HepG2 (cell line): ENCODE measurements around the gene TMED5. TPM values are rescaled to one million over a fixed set of nuclear protein-coding genes. Genes with fewer than 3 reads are reported as not detected.

Source experiments
- ARID4A ChIP-seq: sonication (generic); formaldehyde crosslinking; IDR thresholded peaks from 2 replicates; pipeline ENCODE4 v1.5.0; 2020; ENCODE audit warnings: mild to moderate bottlenecking, missing genetic modification reagents, borderline replicate concordance
- ATRX ChIP-seq: sonication (generic); formaldehyde crosslinking; IDR thresholded peaks from 2 replicates; pipeline ENCODE4 v1.4.0; 2020; ENCODE audit warnings: missing genetic modification reagents, borderline replicate concordance
- DPF2 ChIP-seq: sonication (generic); formaldehyde crosslinking; IDR thresholded peaks from 2 replicates; pipeline ENCODE4 v1.4.0; 2020; ENCODE audit warnings: mild to moderate bottlenecking, low read depth, missing genetic modification reagents, borderline replicate concordance
- GMEB1 ChIP-seq: sonication (generic); formaldehyde crosslinking; IDR thresholded peaks from 2 replicates; pipeline ENCODE4 v1.5.1; 2020; ENCODE audit warnings: missing genetic modification reagents, mild to moderate bottlenecking, borderline replicate concordance
- HNF1A ChIP-seq, 2 experiments: sonication (generic) in 1 of 2; formaldehyde crosslinking in 1 of 2; IDR thresholded peaks; 2 replicates each; pipeline versions ENCODE4 v1.4.0 to v1.6.1; 2016 to 2020; ENCODE audit warnings: borderline replicate concordance in 1 of 2, low read depth in 1 of 2, mild to moderate bottlenecking in 1 of 2, missing genetic modification reagents in 1 of 2
- MEIS1 ChIP-seq: sonication (generic); formaldehyde crosslinking; IDR thresholded peaks from 2 replicates; pipeline ENCODE4 v1.9.0; 2021; ENCODE audit warnings: mild to moderate bottlenecking, missing genetic modification reagents, moderate library complexity, borderline replicate concordance
- MXI1 ChIP-seq: IDR thresholded peaks from 3 replicates; pipeline ENCODE4 v1.6.1; 2012; ENCODE audit warnings: low read depth, low read length, inconsistent platforms, borderline replicate concordance
- MZF1 ChIP-seq: sonication (generic); formaldehyde crosslinking; IDR thresholded peaks from 2 replicates; pipeline ENCODE4 v1.8.1; 2023; ENCODE audit warnings: mild to moderate bottlenecking, missing genetic modification reagents, borderline replicate concordance
- RBM39 ChIP-seq: fragments of 200-400 bp; formaldehyde crosslinking; IDR thresholded peaks from one replicate; pipeline ENCODE4 v1.6.1; 2018; ENCODE audit warnings: antibody characterized with exemption, mild to moderate bottlenecking, low read depth, low read length; ENCODE audit not compliant: poor library complexity, severe bottlenecking
- RXRB ChIP-seq: IDR thresholded peaks from 2 replicates; pipeline ENCODE4 v1.6.1; 2016; ENCODE audit warnings: borderline replicate concordance, missing genetic modification reagents, missing compliant biosample characterization
- TBX2 ChIP-seq: sonication (generic); formaldehyde crosslinking; IDR thresholded peaks from 2 replicates; pipeline ENCODE4 v1.5.0; 2020; ENCODE audit warnings: missing genetic modification reagents, mild to moderate bottlenecking, borderline replicate concordance
- ZBTB7A ChIP-seq: sonication (generic); formaldehyde crosslinking; IDR thresholded peaks from 2 replicates; pipeline ENCODE4 v1.8.0; 2022; ENCODE audit warnings: mild to moderate bottlenecking, missing genetic modification reagents
- ZC3H13 ChIP-seq: sonication (generic); formaldehyde crosslinking; IDR thresholded peaks from 2 replicates; pipeline ENCODE4 v1.8.1; 2023; ENCODE audit warnings: mild to moderate bottlenecking, missing genetic modification reagents, moderate library complexity
- ZNF326 ChIP-seq: sonication (generic); formaldehyde crosslinking; IDR thresholded peaks from 2 replicates; pipeline ENCODE4 v1.4.0; 2020; ENCODE audit warnings: missing genetic modification reagents, borderline replicate concordance
- ZSCAN21 ChIP-seq: sonication (generic); formaldehyde crosslinking; IDR thresholded peaks from 2 replicates; pipeline ENCODE4 v1.8.0; 2022; ENCODE audit warnings: mild to moderate bottlenecking, missing genetic modification reagents, moderate library complexity, borderline replicate concordance
- polyA plus RNA-seq, 8 experiments: library from polyadenylated mRNA; depleted of rRNA in 3 of 8; stranded (reverse) in 7 of 8; unstranded in 1 of 8; fragments of >200 nt; fragmentation: Illumina TruSeq in 4 of 8; extraction: Trizol in 4 of 8; gene quantifications; 2 replicates each; pipeline versions ENCODE4 v1.2.1 to v1.2.3, GENCODE V29; 2011 to 2016; ENCODE audit warnings: low read depth in 4 of 8, missing spikeins in 1 of 8, mixed read lengths in 1 of 8; ENCODE audit not compliant: insufficient read depth in 1 of 8
- total RNA-seq, 5 experiments: library from RNA; depleted of rRNA; stranded (reverse); fragments of >200 nt; fragmentation: Illumina TruSeq; extraction: Trizol; gene quantifications; 2 replicates each; pipeline ENCODE4 v1.2.3, GENCODE V29; 2016; ENCODE audit warnings: low read depth in 1 of 5

TMED5 gene
- total and polyA plus RNA-seq, 2 of the 13 experiments (the other 11 are each of a cell fraction or from before 2014, with no cell fraction given), result 58.1 to 99.0 TPM

- TF ChIP-seq HNF1A (IDR thresholded peaks at IDR 0.05; ENCODE audit: low read depth), result no peak
- no peak for TF ChIP-seq HNF1A (CRISPR knock-in tag; IDR thresholded peaks at IDR 0.05; ENCODE audit: borderline replicate concordance)
- TF ChIP-seq MEIS1 (CRISPR knock-in tag), result no peak
- TF ChIP-seq ZC3H13 (CRISPR knock-in tag), result 0 out of 2 replicates have a peak, but pooled peaks have one; percentile 45
- TF ChIP-seq ATRX, result no peak
- TF ChIP-seq ARID4A (CRISPR knock-in tag), result peak; percentile 99
- 0 out of 2 replicates have a peak, but pooled peaks have one; percentile 26 for TF ChIP-seq ZBTB7A (CRISPR knock-in tag)
- TF ChIP-seq MXI1, result peak; percentile 97; the same call in 2 of the 3 replicates
- peak; percentile 0; the same call in 1 of the 2 replicates for TF ChIP-seq RXRB (CRISPR knock-in tag)
- TF ChIP-seq DPF2 (CRISPR knock-in tag), result no peak
- no peak for TF ChIP-seq MZF1
- peak; percentile 80; the same call in 1 of the 2 replicates for TF ChIP-seq GMEB1 (CRISPR knock-in tag)
- no peak for TF ChIP-seq ZNF326 (CRISPR knock-in tag)
- TF ChIP-seq RBM39, result peak; percentile 65
- 0 out of 2 replicates have a peak, but pooled peaks have one; percentile 2 for TF ChIP-seq TBX2 (CRISPR knock-in tag)
- TF ChIP-seq ZSCAN21 (CRISPR knock-in tag), result 0 out of 2 replicates have a peak, but pooled peaks have one; percentile 72
Measured at GRCh38 chr1:93180723-93181613, 755 bp upstream of the TMED5 start, which contains the start of gene CCDC18 (continued).
